Measurements from ENCODE around the gene FMO5. TPM values are rescaled to one million over a fixed set of nuclear protein-coding genes. Genes with fewer than 3 reads are reported as not detected.
"Not testable (repeated sequence)": the region's sequence is repeated elsewhere in the genome, so short reads cannot be mapped to it uniquely, and the experiment has no call there.

FMO5 gene
- total RNA-seq, 2 donors from 2014 or later, result not detected

- H3K27me3 Mint-ChIP-seq, result no peaks in the 10 kb centered on the region
- ATAC-seq (no peak), DNase-seq (ENCODE audit: low spot score) (no peak)
- H3K4me1 Mint-ChIP-seq (ENCODE audit: low read depth in 2 of 2), result peaks cover 19 to 28% of the 10 kb centered on the region in 2 donors
- H3K36me3 Mint-ChIP-seq, result peaks cover 16% of the 10 kb centered on the region
- no peak overlapping the region for H3K27ac Mint-ChIP-seq
- no peaks in the 10 kb centered on the region for H3K9me3 Mint-ChIP-seq
- no peak overlapping the region for H3K4me3 Mint-ChIP-seq
Measured at GRCh38 chr1:147168626-147169058, 56.5 kb downstream of the FMO5 start.

GRCh38 chr1:147167365-147167764 lies 57.8 kb downstream of the FMO5 start:
- H3K27ac Mint-ChIP-seq, result no peak overlapping the region
- H3K4me1 Mint-ChIP-seq (ENCODE audit: low read depth in 2 of 2), result peaks cover 10 to 18% of the 10 kb centered on the region in 2 donors
- ATAC-seq (no peak), DNase-seq (ENCODE audit: low spot score) (no peak)
- H3K27me3 Mint-ChIP-seq, result no peaks in the 10 kb centered on the region
- no peak overlapping the region for H3K4me3 Mint-ChIP-seq
- H3K36me3 Mint-ChIP-seq, result peaks cover 16% of the 10 kb centered on the region
- H3K9me3 Mint-ChIP-seq, result no peaks in the 10 kb centered on the region

GRCh38 chr1:147163019-147163418 lies 62.1 kb downstream of the FMO5 start:
- Mint-ChIP-seq H3K4me1 (ENCODE audit: low read depth in 2 of 2) (no peaks in the 10 kb centered on the region), H3K27me3 (no peaks in the 10 kb centered on the region), H3K36me3 (peaks cover 29% of the 10 kb centered on the region), H3K9me3 (no peaks in the 10 kb centered on the region), H3K27ac (no peak overlapping the region), H3K4me3 (no peak overlapping the region)
- no peak for DNase-seq (ENCODE audit: low spot score)
- no peak for ATAC-seq

GRCh38 chr1:147162093-147162492 lies 63.0 kb downstream of the FMO5 start:
- Mint-ChIP-seq H3K9me3 (no peaks in the 10 kb centered on the region), H3K4me3 (no peak overlapping the region), H3K36me3 (peaks cover 35% of the 10 kb centered on the region), H3K27me3 (no peaks in the 10 kb centered on the region), H3K27ac (no peak overlapping the region), H3K4me1 (ENCODE audit: low read depth in 2 of 2) (no peaks in the 10 kb centered on the region)
- DNase-seq (ENCODE audit: low spot score) (no peak), ATAC-seq (no peak)

- not testable (repeated sequence) for ATAC-seq; H3K4me1 Mint-ChIP-seq (ENCODE audit: low read depth in 2 of 2); H3K9me3 Mint-ChIP-seq; H3K4me3 Mint-ChIP-seq; DNase-seq (ENCODE audit: low spot score); H3K27me3 Mint-ChIP-seq
- peaks cover 29% of the 10 kb centered on the region for H3K36me3 Mint-ChIP-seq
- H3K27ac Mint-ChIP-seq, result peak overlapping the region in 1 of 2 donors; percentile 22
Measured at GRCh38 chr1:147157116-147157515, 68.0 kb downstream of the FMO5 start.

- no peaks in the 10 kb centered on the region for H3K4me1 Mint-ChIP-seq (ENCODE audit: low read depth in 2 of 2)
- H3K27me3 Mint-ChIP-seq, result no peaks in the 10 kb centered on the region
- H3K27ac Mint-ChIP-seq, result no peak overlapping the region
- H3K4me3 Mint-ChIP-seq, result no peak overlapping the region
- no peaks in the 10 kb centered on the region for H3K9me3 Mint-ChIP-seq
- ATAC-seq, result no peak
- peaks cover 29% of the 10 kb centered on the region for H3K36me3 Mint-ChIP-seq
- no peak for DNase-seq (ENCODE audit: low spot score)
Measured at GRCh38 chr1:147156642-147157041, 68.5 kb downstream of the FMO5 start.

GRCh38 chr1:147152772-147153171 lies 72.4 kb downstream of the FMO5 start:
- DNase-seq (ENCODE audit: low spot score), result no peak
- ATAC-seq, result no peak
- Mint-ChIP-seq H3K4me3 (no peak overlapping the region), H3K36me3 (peaks cover 8% of the 10 kb centered on the region), H3K4me1 (ENCODE audit: low read depth in 2 of 2) (no peaks in the 10 kb centered on the region), H3K27ac (no peak overlapping the region), H3K9me3 (no peaks in the 10 kb centered on the region), H3K27me3 (no peaks in the 10 kb centered on the region)

- no peaks in the 10 kb centered on the region for H3K27me3 Mint-ChIP-seq
- H3K9me3 Mint-ChIP-seq, result no peaks in the 10 kb centered on the region
- no peaks in the 10 kb centered on the region for H3K4me1 Mint-ChIP-seq (ENCODE audit: low read depth in 2 of 2)
- DNase-seq (ENCODE audit: low spot score), result no peak
- no peak overlapping the region for H3K27ac Mint-ChIP-seq
- H3K4me3 Mint-ChIP-seq, result no peak overlapping the region
- ATAC-seq, result no peak
- peaks cover 4% of the 10 kb centered on the region for H3K36me3 Mint-ChIP-seq
Measured at GRCh38 chr1:147151244-147151643, 73.9 kb downstream of the FMO5 start.

- Mint-ChIP-seq H3K27me3 (peaks cover 20 to 55% of the 10 kb centered on the region in 2 donors), H3K4me3 (no peak overlapping the region), H3K4me1 (ENCODE audit: low read depth in 2 of 2) (no peaks in the 10 kb centered on the region), H3K9me3 (no peaks in the 10 kb centered on the region), H3K36me3 (no peaks in the 10 kb centered on the region), H3K27ac (no peak overlapping the region)
- DNase-seq (ENCODE audit: low spot score) (no peak), ATAC-seq (no peak)
Measured at GRCh38 chr1:147142886-147143285, 82.3 kb downstream of the FMO5 start.

Other genes starting within 250 kb of the FMO5 start
- 10 to 100 TPM in 1 of 2 donors, 1 to 10 TPM in 1; 4.8 to 10.0 TPM for gene PRKAB2, start 52.9 kb downstream of the FMO5 start, total RNA-seq
- gene CHD1L, start 17.3 kb upstream of the FMO5 start, total RNA-seq, result 10 to 100 TPM; 33.9 to 83.7 TPM

Measured in natural killer cell treated with Interleukin-12 subunit alpha and Interleukin-12 subunit beta and Interleukin-15 and Interleukin-18, amount 100 ng/mL, for 72 hours (primary cell).